ENCODE results near the gene PRRC1.
A peak's percentile ranks its signal among the peaks of the same experiment; 100 is the strongest.

DNA sequence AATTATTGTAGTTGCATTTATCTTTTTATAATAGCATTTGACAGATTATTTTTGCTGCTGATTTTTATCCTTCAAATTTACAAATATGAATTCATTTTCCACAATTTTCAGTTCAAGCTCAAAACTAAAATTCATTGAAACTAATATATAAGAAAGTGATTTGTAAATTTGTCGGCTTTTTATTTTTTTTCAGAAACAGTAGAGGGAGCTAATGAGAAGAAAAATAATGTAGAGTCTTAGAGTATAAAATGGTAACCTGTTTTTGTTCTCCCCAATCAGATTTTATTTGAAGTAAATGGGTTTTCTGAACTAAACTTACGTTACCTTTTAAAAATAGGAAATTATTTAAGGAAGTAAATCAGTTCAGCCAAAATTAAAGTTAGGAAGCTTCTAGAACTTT lies 19.2 kb downstream of the PRRC1 start:
- TF ChIP-seq, protein P1, sequence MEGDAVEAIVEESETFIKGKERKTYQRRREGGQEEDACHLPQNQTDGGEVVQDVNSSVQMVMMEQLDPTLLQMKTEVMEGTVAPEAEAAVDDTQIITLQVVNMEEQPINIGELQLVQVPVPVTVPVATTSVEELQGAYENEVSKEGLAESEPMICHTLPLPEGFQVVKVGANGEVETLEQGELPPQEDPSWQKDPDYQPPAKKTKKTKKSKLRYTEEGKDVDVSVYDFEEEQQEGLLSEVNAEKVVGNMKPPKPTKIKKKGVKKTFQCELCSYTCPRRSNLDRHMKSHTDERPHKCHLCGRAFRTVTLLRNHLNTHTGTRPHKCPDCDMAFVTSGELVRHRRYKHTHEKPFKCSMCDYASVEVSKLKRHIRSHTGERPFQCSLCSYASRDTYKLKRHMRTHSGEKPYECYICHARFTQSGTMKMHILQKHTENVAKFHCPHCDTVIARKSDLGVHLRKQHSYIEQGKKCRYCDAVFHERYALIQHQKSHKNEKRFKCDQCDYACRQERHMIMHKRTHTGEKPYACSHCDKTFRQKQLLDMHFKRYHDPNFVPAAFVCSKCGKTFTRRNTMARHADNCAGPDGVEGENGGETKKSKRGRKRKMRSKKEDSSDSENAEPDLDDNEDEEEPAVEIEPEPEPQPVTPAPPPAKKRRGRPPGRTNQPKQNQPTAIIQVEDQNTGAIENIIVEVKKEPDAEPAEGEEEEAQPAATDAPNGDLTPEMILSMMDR (IDR thresholded peaks at IDR 0.05): peak; percentile 73
- TF ChIP-seq ZFX (IDR thresholded peaks at IDR 0.05; ENCODE audit: borderline replicate concordance): no peak
